Esophagus muscularis mucosa (tissue), 4 donors: ENCODE measurements around the gene TMC2. TPM values are rescaled to one million over a fixed set of nuclear protein-coding genes. Genes with fewer than 3 reads are reported as not detected.

ENCODE experiments used
- DNase-seq: peaks from one replicate; pipeline ENCODE4 v3.0.0-alpha.2; 2017; ENCODE audit errors: extremely low spot score
- H3K27ac ChIP-seq, 4 donors: fragments of 200-600 bp; sonication (generic); replicated peaks in 1 of 4; 1 replicate in 3 of 4; 2 replicates in 1 of 4; pipeline ENCODE4 v1.5.1; 2016 to 2019; ENCODE audit warnings: mild to moderate bottlenecking in 1 of 4
- H3K27me3 ChIP-seq, 4 donors: fragments of 200-600 bp; sonication (generic); one replicate each; pipeline versions ENCODE4 v1.5.1 to v1.6.0; 2016 to 2019
- H3K36me3 ChIP-seq, 4 donors: fragments of 200-600 bp; sonication (generic); one replicate each; pipeline ENCODE4 v1.5.1; 2016 to 2019
- H3K4me1 ChIP-seq, 4 donors: fragments of 200-600 bp; sonication (generic); one replicate each; pipeline ENCODE4 v1.5.1; 2016 to 2019
- H3K4me3 ChIP-seq, 4 donors: fragments of 200-600 bp; sonication (generic); 1 replicate in 2 of 4; 2 replicates in 2 of 4; pipeline ENCODE4 v1.5.1; 2016 to 2019; ENCODE audit warnings: mild to moderate bottlenecking in 4 of 4, moderate library complexity in 1 of 4
- H3K9me3 ChIP-seq, 4 donors: fragments of 200-600 bp; sonication (generic); 1 replicate in 3 of 4; 2 replicates in 1 of 4; pipeline ENCODE4 v1.5.1; 2016 to 2019
- EP300 ChIP-seq: sonication (generic); formaldehyde crosslinking; IDR thresholded peaks from one replicate; pipeline ENCODE4 v1.6.1; 2017; ENCODE audit warnings: antibody characterized with exemption
- POLR2A ChIP-seq: fragments of 450-650 bp; IDR thresholded peaks from one replicate; pipeline ENCODE4 v1.6.1; 2017; ENCODE audit warnings: antibody characterized with exemption, moderate library complexity, mild to moderate bottlenecking, low read depth
- POLR2AphosphoS5 ChIP-seq, 2 donors: sonication (generic); formaldehyde crosslinking; IDR thresholded peaks; one replicate each; pipeline ENCODE4 v1.6.1; 2017; ENCODE audit warnings: antibody characterized with exemption in 2 of 2
- WGBS: methylation state at CpG from one replicate; pipeline ENCODE4 v1.1.5; 2018; 5-methylcytosine and 5-hydroxymethylcytosine counted together
- intact Hi-C: fragments of 100-400 bp; cut with DNase I; formaldehyde crosslinking; loops from one replicate; pipeline ENCODE4 v1.15.1; 2023
- total RNA-seq, 4 donors: library from RNA; depleted of rRNA; stranded (reverse); fragments of >200 nt; gene quantifications; one replicate each; pipeline versions ENCODE4 v1.1.0 to v1.2.1, GENCODE V29; 2016
- TF ChIP-seq, protein P1 (sequence below), 3 experiments: fragments of 200-600 bp in 2 of 3; fragments of 450-650 bp in 1 of 3; sonication (generic) in 2 of 3; IDR thresholded peaks; one replicate each; pipeline ENCODE4 v1.5.1; 2017 to 2019; ENCODE audit warnings: antibody characterized with exemption in 3 of 3, mild to moderate bottlenecking in 2 of 3, moderate library complexity in 1 of 3

The TMC2 gene
- total RNA-seq, 4 donors from 2014 or later: 0.19 to 0.34 TPM; not detected in 2

DNA sequence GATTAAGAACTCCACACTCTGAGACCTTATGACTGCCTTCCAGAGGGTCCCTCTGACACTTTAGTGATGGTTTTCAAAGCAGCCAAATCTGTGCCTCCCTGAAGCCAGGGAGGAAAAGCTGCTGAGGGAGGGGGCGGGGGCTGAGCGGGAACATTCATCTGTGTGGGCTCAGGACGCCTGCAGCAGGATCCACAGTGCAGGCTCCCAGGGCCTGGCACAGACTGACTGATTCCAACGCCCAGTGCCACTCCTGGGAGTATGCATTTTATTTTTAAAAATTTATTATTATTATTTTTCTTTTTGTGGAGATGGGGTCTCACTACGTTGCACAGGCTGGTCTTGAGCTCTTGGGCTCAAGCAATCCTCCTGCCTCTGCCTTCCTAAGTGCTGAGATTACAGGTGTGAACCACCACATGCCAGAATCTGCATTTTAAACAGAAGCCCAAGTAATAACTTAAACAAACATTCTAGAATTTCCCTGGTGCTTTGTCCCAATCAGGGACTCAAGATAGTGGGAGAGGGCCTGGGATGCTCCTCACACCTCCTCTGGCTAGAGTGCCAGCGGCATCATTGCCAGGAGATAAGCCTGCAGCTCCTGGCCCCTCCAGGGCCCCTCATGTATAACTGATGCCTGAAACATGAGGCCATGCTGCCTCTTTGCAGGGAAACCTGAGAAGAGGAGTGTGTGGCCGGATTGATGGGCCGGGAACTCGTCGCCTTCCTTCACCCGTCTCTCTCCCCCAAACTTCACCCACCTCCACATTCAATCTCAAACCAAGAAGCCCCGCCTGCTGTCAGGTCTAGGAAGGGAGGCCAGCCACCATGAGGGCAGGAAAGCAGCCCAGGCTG is 438 bp upstream of the TMC2 start:
- H3K27me3 ChIP-seq: peaks cover 0 to 69% (median 0%) of the 10 kb centered on the region in 4 donors
- no peaks in the 10 kb centered on the region for H3K4me1 ChIP-seq
- intact Hi-C loops: no loop called here

DNA sequence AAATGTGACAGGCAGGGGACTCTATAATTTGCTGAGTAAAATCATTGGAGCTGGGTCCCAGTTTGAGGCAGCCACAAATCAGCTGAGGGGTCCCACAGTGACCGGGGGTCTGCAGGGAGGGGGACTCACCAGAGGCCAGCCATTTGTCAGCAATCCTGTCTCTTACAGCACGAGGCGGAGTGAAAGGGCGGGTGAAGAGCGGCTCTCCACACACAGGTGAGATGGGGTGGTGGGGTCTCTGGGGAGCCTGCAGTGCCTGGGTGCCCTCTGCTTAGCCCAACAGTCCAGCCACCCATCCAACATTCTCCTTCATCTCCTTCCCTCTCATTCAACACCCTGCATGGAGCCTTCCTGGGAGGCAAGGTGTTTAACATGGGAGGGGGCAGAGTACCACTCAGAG is 728 bp downstream of the TMC2 start:
- H3K9me3 ChIP-seq: no peaks in the 10 kb centered on the region
- peaks cover 0 to 75% (median 0%) of the 10 kb centered on the region in 4 donors for H3K27me3 ChIP-seq
- H3K4me1 ChIP-seq: no peaks in the 10 kb centered on the region
- no peak overlapping the region for H3K27ac ChIP-seq
- no peak overlapping the region for H3K4me3 ChIP-seq
- TF ChIP-seq EP300: no peak
- no peak for TF ChIP-seq POLR2AphosphoS5 (IDR thresholded peaks at IDR 0.05)
- TF ChIP-seq POLR2A: no peak
- TF ChIP-seq, protein P1, sequence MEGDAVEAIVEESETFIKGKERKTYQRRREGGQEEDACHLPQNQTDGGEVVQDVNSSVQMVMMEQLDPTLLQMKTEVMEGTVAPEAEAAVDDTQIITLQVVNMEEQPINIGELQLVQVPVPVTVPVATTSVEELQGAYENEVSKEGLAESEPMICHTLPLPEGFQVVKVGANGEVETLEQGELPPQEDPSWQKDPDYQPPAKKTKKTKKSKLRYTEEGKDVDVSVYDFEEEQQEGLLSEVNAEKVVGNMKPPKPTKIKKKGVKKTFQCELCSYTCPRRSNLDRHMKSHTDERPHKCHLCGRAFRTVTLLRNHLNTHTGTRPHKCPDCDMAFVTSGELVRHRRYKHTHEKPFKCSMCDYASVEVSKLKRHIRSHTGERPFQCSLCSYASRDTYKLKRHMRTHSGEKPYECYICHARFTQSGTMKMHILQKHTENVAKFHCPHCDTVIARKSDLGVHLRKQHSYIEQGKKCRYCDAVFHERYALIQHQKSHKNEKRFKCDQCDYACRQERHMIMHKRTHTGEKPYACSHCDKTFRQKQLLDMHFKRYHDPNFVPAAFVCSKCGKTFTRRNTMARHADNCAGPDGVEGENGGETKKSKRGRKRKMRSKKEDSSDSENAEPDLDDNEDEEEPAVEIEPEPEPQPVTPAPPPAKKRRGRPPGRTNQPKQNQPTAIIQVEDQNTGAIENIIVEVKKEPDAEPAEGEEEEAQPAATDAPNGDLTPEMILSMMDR (IDR thresholded peaks at IDR 0.05): no peak
- H3K36me3 ChIP-seq: no peaks in the 10 kb centered on the region
- intact Hi-C loops: no loop called here
- no peak for DNase-seq
- WGBS: 78% methylated on average over 5 of the region's 5 CpGs

More for the DNA sequence above, 438 bp upstream of the TMC2 start:
- TF ChIP-seq POLR2AphosphoS5 (IDR thresholded peaks at IDR 0.05) (no peak), POLR2A (no peak), EP300 (no peak)
- TF ChIP-seq, protein P1 (IDR thresholded peaks at IDR 0.05): no peak
- no peak overlapping the region for H3K4me3 ChIP-seq
- H3K27ac ChIP-seq: no peak overlapping the region
- no peak for DNase-seq
- H3K36me3 ChIP-seq: no peaks in the 10 kb centered on the region
- H3K9me3 ChIP-seq: no peaks in the 10 kb centered on the region
- 68% methylated on average over 12 of the region's 12 CpGs for WGBS

DNA sequence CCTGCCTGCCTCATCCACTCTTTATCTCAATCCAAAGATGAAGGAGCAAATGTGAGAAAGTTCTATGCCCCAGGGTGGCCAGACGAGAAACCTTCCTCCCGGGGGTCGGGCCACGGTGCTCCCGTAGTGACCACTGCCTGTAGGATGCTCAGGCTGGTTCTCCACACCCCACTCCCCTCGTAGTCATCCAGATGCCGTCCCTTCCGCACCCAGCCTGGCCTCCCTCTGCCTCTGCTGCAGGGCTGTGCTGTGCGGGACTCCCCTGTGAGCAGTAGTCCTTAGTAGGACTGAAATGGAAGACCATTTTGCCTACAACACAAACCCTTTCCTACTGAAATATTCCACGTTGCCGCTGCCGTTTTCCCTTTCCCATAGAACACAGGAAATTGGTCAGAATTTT is 2.0 kb downstream of the TMC2 start:
- Histone ChIP-seq H3K9me3 (no peaks in the 10 kb centered on the region), H3K4me1 (no peaks in the 10 kb centered on the region), H3K36me3 (no peaks in the 10 kb centered on the region), H3K27me3 (peaks cover 0 to 74% (median 0%) of the 10 kb centered on the region in 4 donors), H3K4me3 (no peak overlapping the region), H3K27ac (no peak overlapping the region)
- DNase-seq: no peak
- intact Hi-C loops: no loop called here
- no peak for TF ChIP-seq POLR2AphosphoS5 (IDR thresholded peaks at IDR 0.05)
- TF ChIP-seq EP300: no peak
- TF ChIP-seq, protein P1 (IDR thresholded peaks at IDR 0.05): no peak
- TF ChIP-seq POLR2A: no peak
- WGBS: 78% methylated on average over 12 of the region's 12 CpGs

DNA sequence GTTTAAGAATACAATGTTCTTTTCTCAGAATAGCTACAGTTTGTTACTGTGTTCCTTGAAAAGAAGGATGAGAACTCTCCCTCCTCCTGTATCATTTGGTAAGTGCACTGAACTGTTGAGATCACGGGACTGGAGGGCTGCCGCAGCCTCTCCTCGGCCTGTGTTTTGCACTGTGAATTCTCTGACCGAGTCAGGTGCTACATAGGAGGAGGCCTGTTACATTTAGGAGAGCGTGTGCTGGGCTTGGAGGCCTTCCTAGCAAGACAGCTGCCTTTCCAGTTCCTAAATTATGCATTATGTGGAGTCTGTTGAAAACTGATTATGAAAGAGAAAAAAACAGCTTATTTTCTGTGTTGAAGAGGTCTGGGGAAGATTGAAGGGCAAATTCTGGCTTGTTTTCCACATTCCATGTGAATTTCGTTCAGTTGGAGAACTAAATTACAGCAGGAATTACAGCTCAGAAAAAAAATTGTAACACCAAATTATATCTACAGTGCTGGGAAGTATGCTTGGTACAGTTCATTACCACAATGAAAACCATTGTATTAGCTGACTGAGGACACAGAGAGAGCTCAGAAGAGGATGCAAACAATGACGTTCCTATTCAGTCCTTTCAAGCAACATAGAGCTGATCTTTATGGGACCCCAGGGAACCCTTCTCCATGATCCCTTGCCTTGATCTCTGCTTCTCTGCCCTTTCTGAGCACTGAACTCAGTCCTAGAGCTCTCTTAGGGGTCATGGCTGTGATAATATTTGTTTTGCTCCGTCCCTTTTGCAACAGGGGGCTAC is 2.8 kb downstream of the TMC2 start:
- Histone ChIP-seq H3K27me3 (peaks cover 0 to 71% (median 0%) of the 10 kb centered on the region in 4 donors), H3K9me3 (no peaks in the 10 kb centered on the region), H3K27ac (no peak overlapping the region), H3K36me3 (no peaks in the 10 kb centered on the region), H3K4me3 (no peak overlapping the region), H3K4me1 (no peaks in the 10 kb centered on the region)
- DNase-seq: no peak
- TF ChIP-seq POLR2A (no peak), EP300 (no peak), POLR2AphosphoS5 (IDR thresholded peaks at IDR 0.05) (no peak)
- TF ChIP-seq, protein P1 (IDR thresholded peaks at IDR 0.05): no peak
- 56% methylated on average over 8 of the region's 8 CpGs for WGBS
- intact Hi-C loops: no loop called here
